ENCODE results near the gene TRPM6.

The TRPM6 gene

GRCh38 chr9:74875656-74876055, 12.1 kb downstream of the TRPM6 start:
- Histone ChIP-seq H2AFZ (ENCODE audit: low read depth, low read length) (no peak overlapping the region), H2AK5ac (ENCODE audit: low read length, severe bottlenecking) (no peak overlapping the region), H3K4me1 (ENCODE audit: control insufficient read depth, insufficient read depth, low read depth, low read length) (peaks cover 1% of the 10 kb centered on the region), H3K4me2 (ENCODE audit: low read length, poor library complexity, severe bottlenecking) (no peak overlapping the region), H4K91ac (ENCODE audit: low read length) (no peak overlapping the region), H3K14ac (ENCODE audit: low read length in 2 of 2) (no peak overlapping the region), H3K79me1 (replicated peaks; ENCODE audit: low read length, poor library complexity, severe bottlenecking) (no peaks in the 10 kb centered on the region), H3K36me3 (ENCODE audit: control insufficient read depth in 1 of 2, insufficient read depth in 2 of 2, low read depth in 1 of 2, low read length in 2 of 2) (no peaks in the 10 kb centered on the region), H3K9me3 (ENCODE audit: control insufficient read depth, low read length) (peaks cover 26% of the 10 kb centered on the region), H3K27ac (ENCODE audit: low read length, poor library complexity, severe bottlenecking) (no peak overlapping the region), H2BK120ac (ENCODE audit: low read depth, low read length) (no peak overlapping the region), H3K9ac (ENCODE audit: low read length) (no peak overlapping the region), H2BK12ac (ENCODE audit: low read length in 2 of 2) (no peak overlapping the region), H3K4me3 (ENCODE audit: insufficient read depth in 1 of 2, low read depth in 1 of 2, low read length in 2 of 2) (no peak overlapping the region), H2BK5ac (ENCODE audit: low read depth, low read length, poor library complexity, severe bottlenecking) (no peak overlapping the region), H3K4ac (ENCODE audit: low read depth in 1 of 2, low read length in 2 of 2) (no peak overlapping the region), H2BK15ac (ENCODE audit: low read depth, poor library complexity, severe bottlenecking) (no peak overlapping the region), H3K23ac (ENCODE audit: low read length in 2 of 2) (no peak overlapping the region), H3K27me3 (ENCODE audit: control insufficient read depth in 1 of 2, insufficient read depth in 1 of 2, low read length in 2 of 2) (peaks cover 3 to 6% of the 10 kb centered on the region in 2 experiments), H3K18ac (ENCODE audit: low read depth in 1 of 2, low read length in 2 of 2) (no peak overlapping the region), H4K8ac (ENCODE audit: low read length) (no peak overlapping the region)
- no peak for DNase-seq
- WGBS = 40% methylated on average over 1 of the region's 1 CpG

DNA sequence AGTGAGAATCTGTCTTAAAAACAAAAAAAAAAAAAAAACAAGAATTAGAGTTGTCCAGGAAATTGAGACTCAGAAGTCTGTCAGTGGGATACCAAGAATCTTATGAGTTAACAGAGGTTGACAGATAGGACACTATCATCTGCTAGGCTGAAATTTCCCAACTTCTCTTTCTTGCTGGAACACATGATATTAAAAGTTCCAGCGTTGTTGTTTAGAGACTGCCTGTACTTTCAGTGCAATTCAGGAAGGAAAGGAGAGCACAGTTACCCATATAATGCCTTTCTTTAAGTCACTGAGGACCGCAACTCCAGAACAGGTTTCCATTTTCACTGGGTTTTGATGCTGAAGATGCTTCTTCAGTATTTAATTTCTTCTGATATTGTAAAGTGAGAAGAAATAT, 13.5 kb downstream of the TRPM6 start:
- no peak overlapping the region for H3K4me2 ChIP-seq (ENCODE audit: low read length, poor library complexity, severe bottlenecking)
- H2BK5ac ChIP-seq (ENCODE audit: low read depth, low read length, poor library complexity, severe bottlenecking) = no peak overlapping the region
- H3K4ac ChIP-seq (ENCODE audit: low read depth in 1 of 2, low read length in 2 of 2) = no peak overlapping the region
- no peak overlapping the region for H3K9ac ChIP-seq (ENCODE audit: low read length)
- no peak overlapping the region for H2AFZ ChIP-seq (ENCODE audit: low read depth, low read length)
- DNase-seq = no peak
- no peak overlapping the region for H2AK5ac ChIP-seq (ENCODE audit: low read length, severe bottlenecking)
- no peak overlapping the region for H2BK120ac ChIP-seq (ENCODE audit: low read depth, low read length)
- H3K27me3 ChIP-seq (ENCODE audit: control insufficient read depth in 1 of 2, insufficient read depth in 1 of 2, low read length in 2 of 2) = peaks cover 3 to 9% of the 10 kb centered on the region in 2 experiments
- peaks cover 12% of the 10 kb centered on the region for H3K9me3 ChIP-seq (ENCODE audit: control insufficient read depth, low read length)
- H3K4me1 ChIP-seq (ENCODE audit: control insufficient read depth, insufficient read depth, low read depth, low read length) = peaks cover 1% of the 10 kb centered on the region
- H2BK12ac ChIP-seq (ENCODE audit: low read length in 2 of 2) = no peak overlapping the region
- no peak overlapping the region for H4K8ac ChIP-seq (ENCODE audit: low read length)
- H2BK15ac ChIP-seq (ENCODE audit: low read depth, poor library complexity, severe bottlenecking) = no peak overlapping the region
- H3K27ac ChIP-seq (ENCODE audit: low read length, poor library complexity, severe bottlenecking) = no peak overlapping the region
- no peak overlapping the region for H4K91ac ChIP-seq (ENCODE audit: low read length)
- no peaks in the 10 kb centered on the region for H3K36me3 ChIP-seq (ENCODE audit: control insufficient read depth in 1 of 2, insufficient read depth in 2 of 2, low read depth in 1 of 2, low read length in 2 of 2)
- H3K14ac ChIP-seq (ENCODE audit: low read length in 2 of 2) = no peak overlapping the region
- no peaks in the 10 kb centered on the region for H3K79me1 ChIP-seq (replicated peaks; ENCODE audit: low read length, poor library complexity, severe bottlenecking)
- no peak overlapping the region for H3K18ac ChIP-seq (ENCODE audit: low read depth in 1 of 2, low read length in 2 of 2)
- no peak overlapping the region for H3K4me3 ChIP-seq (ENCODE audit: insufficient read depth in 1 of 2, low read depth in 1 of 2, low read length in 2 of 2)
- WGBS = 70% methylated on average over 1 of the region's 2 CpGs
- no peak overlapping the region for H3K23ac ChIP-seq (ENCODE audit: low read length in 2 of 2)

DNA sequence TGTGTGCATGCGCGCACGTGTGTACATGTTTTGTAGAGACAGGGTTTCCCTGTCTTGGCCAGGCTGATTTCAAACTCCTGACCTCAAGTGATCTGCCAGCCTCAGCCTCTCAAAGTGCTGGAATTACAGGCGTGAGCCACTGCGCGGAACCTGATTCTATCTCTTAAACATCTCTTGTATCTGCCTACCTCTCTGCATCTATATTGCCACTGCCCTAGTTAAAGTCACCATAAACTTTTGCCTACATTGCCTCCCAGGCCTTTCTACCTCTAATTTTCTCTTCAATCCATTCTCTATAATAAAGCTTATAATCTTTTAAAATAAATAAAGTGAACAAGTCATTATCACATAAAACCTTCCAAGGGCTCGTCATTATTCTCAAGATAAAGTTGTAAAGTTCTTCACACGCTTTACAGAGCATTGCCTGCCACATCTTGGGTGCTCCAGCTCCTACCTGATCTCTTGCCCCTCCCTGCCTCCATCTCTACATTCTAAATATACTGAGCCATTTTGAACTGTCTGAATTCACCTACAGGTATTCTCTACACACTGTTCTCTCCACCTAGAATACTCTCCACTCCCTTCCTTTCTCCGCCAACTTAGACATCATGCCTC, 15.0 kb downstream of the TRPM6 start:
- no peak overlapping the region for H3K4me3 ChIP-seq (ENCODE audit: insufficient read depth in 1 of 2, low read depth in 1 of 2, low read length in 2 of 2)
- no peak overlapping the region for H3K9ac ChIP-seq (ENCODE audit: low read length)
- no peak overlapping the region for H2BK120ac ChIP-seq (ENCODE audit: low read depth, low read length)
- H3K4ac ChIP-seq (ENCODE audit: low read depth in 1 of 2, low read length in 2 of 2) = no peak overlapping the region
- H3K14ac ChIP-seq (ENCODE audit: low read length in 2 of 2) = no peak overlapping the region
- H3K9me3 ChIP-seq (ENCODE audit: control insufficient read depth, low read length) = no peaks in the 10 kb centered on the region
- H3K18ac ChIP-seq (ENCODE audit: low read depth in 1 of 2, low read length in 2 of 2) = no peak overlapping the region
- H4K91ac ChIP-seq (ENCODE audit: low read length) = no peak overlapping the region
- peaks cover 0 to 10% of the 10 kb centered on the region in 2 experiments for H3K27me3 ChIP-seq (ENCODE audit: control insufficient read depth in 1 of 2, insufficient read depth in 1 of 2, low read length in 2 of 2)
- no peak overlapping the region for H3K27ac ChIP-seq (ENCODE audit: low read length, poor library complexity, severe bottlenecking)
- H2BK15ac ChIP-seq (ENCODE audit: low read depth, poor library complexity, severe bottlenecking) = no peak overlapping the region
- H3K4me2 ChIP-seq (ENCODE audit: low read length, poor library complexity, severe bottlenecking) = no peak overlapping the region
- H3K23ac ChIP-seq (ENCODE audit: low read length in 2 of 2) = no peak overlapping the region
- no peaks in the 10 kb centered on the region for H3K79me1 ChIP-seq (replicated peaks; ENCODE audit: low read length, poor library complexity, severe bottlenecking)
- H2AFZ ChIP-seq (ENCODE audit: low read depth, low read length) = no peak overlapping the region
- H3K36me3 ChIP-seq (ENCODE audit: control insufficient read depth in 1 of 2, insufficient read depth in 2 of 2, low read depth in 1 of 2, low read length in 2 of 2) = no peaks in the 10 kb centered on the region
- no peak overlapping the region for H4K8ac ChIP-seq (ENCODE audit: low read length)
- H2BK12ac ChIP-seq (ENCODE audit: low read length in 2 of 2) = no peak overlapping the region
- peak overlapping the region; percentile 20 for H2BK5ac ChIP-seq (ENCODE audit: low read depth, low read length, poor library complexity, severe bottlenecking)
- DNase-seq = no peak
- 80% methylated on average over 9 of the region's 9 CpGs for WGBS
- no peaks in the 10 kb centered on the region for H3K4me1 ChIP-seq (ENCODE audit: control insufficient read depth, insufficient read depth, low read depth, low read length)
- H2AK5ac ChIP-seq (ENCODE audit: low read length, severe bottlenecking) = no peak overlapping the region

GRCh38 chr9:74867483-74867882, 20.2 kb downstream of the TRPM6 start:
- Histone ChIP-seq H2BK120ac (ENCODE audit: low read depth, low read length) (no peak overlapping the region), H2AFZ (ENCODE audit: low read depth, low read length) (no peak overlapping the region), H2BK5ac (ENCODE audit: low read depth, low read length, poor library complexity, severe bottlenecking) (no peak overlapping the region), H2BK15ac (ENCODE audit: low read depth, poor library complexity, severe bottlenecking) (no peak overlapping the region), H3K4me3 (ENCODE audit: insufficient read depth in 1 of 2, low read depth in 1 of 2, low read length in 2 of 2) (no peak overlapping the region), H3K4ac (ENCODE audit: low read depth in 1 of 2, low read length in 2 of 2) (no peak overlapping the region), H3K27ac (ENCODE audit: low read length, poor library complexity, severe bottlenecking) (no peak overlapping the region), H4K91ac (ENCODE audit: low read length) (no peak overlapping the region), H3K36me3 (ENCODE audit: control insufficient read depth in 1 of 2, insufficient read depth in 2 of 2, low read depth in 1 of 2, low read length in 2 of 2) (no peaks in the 10 kb centered on the region), H3K14ac (ENCODE audit: low read length in 2 of 2) (no peak overlapping the region), H3K4me1 (ENCODE audit: control insufficient read depth, insufficient read depth, low read depth, low read length) (no peaks in the 10 kb centered on the region), H2BK12ac (ENCODE audit: low read length in 2 of 2) (no peak overlapping the region), H3K27me3 (ENCODE audit: control insufficient read depth in 1 of 2, insufficient read depth in 1 of 2, low read length in 2 of 2) (peaks cover 0 to 4% of the 10 kb centered on the region in 2 experiments), H3K9me3 (ENCODE audit: control insufficient read depth, low read length) (no peaks in the 10 kb centered on the region), H3K79me1 (replicated peaks; ENCODE audit: low read length, poor library complexity, severe bottlenecking) (no peaks in the 10 kb centered on the region), H3K23ac (ENCODE audit: low read length in 2 of 2) (no peak overlapping the region), H4K8ac (ENCODE audit: low read length) (no peak overlapping the region), H3K18ac (ENCODE audit: low read depth in 1 of 2, low read length in 2 of 2) (no peak overlapping the region), H3K9ac (ENCODE audit: low read length) (no peak overlapping the region), H2AK5ac (ENCODE audit: low read length, severe bottlenecking) (no peak overlapping the region), H3K4me2 (ENCODE audit: low read length, poor library complexity, severe bottlenecking) (no peak overlapping the region)
- DNase-seq = no peak
- 97% methylated on average over 3 of the region's 4 CpGs for WGBS
